Peyer's patch (tissue), 4 donors: ENCODE results near the gene EN2. TPM values are rescaled to one million over a fixed set of nuclear protein-coding genes. Genes with fewer than 3 reads are reported as not detected.

ENCODE experiments used
- DNase-seq, 3 donors: peaks; one replicate each; pipeline ENCODE4 v3.0.0-alpha.2; 2017 to 2019
- H3K27ac ChIP-seq, 4 donors: fragments of 200-600 bp; sonication (generic); one replicate each; pipeline ENCODE4 v1.5.1; 2016 to 2019
- H3K27me3 ChIP-seq, 2 donors: fragments of 200-600 bp; sonication (generic); one replicate each; pipeline ENCODE4 v1.5.1; 2019
- H3K36me3 ChIP-seq, 3 donors: fragments of 200-600 bp; sonication (generic); one replicate each; pipeline ENCODE4 v1.5.1; 2016 to 2019
- H3K4me1 ChIP-seq, 4 donors: fragments of 200-600 bp; sonication (generic); one replicate each; pipeline ENCODE4 v1.5.1; 2016 to 2019
- H3K4me3 ChIP-seq, 4 donors: fragments of 200-600 bp; sonication (generic); 1 replicate in 3 of 4; 2 replicates in 1 of 4; pipeline ENCODE4 v1.5.1; 2016 to 2019; ENCODE audit warnings: mild to moderate bottlenecking in 1 of 4
- H3K9me3 ChIP-seq, 4 donors: fragments of 200-600 bp; sonication (generic); one replicate each; pipeline ENCODE4 v1.5.1; 2016 to 2019; ENCODE audit warnings: mild to moderate bottlenecking in 1 of 4
- CTCF ChIP-seq, 6 experiments: fragments of 450-650 bp in 4 of 6; fragments of 200-600 bp in 2 of 6; sonication (generic) in 1 of 6; IDR thresholded peaks; one replicate each; pipeline ENCODE4 v1.5.1; 2017 to 2019; ENCODE audit warnings: antibody characterized with exemption in 6 of 6, mild to moderate bottlenecking in 3 of 6, moderate library complexity in 1 of 6
- POLR2A ChIP-seq, 2 donors: fragments of 450-650 bp; IDR thresholded peaks; one replicate each; pipeline ENCODE4 v1.5.1; 2017; ENCODE audit warnings: antibody characterized with exemption in 2 of 2, mild to moderate bottlenecking in 2 of 2, moderate library complexity in 2 of 2
- total RNA-seq, 4 donors: library from RNA; depleted of rRNA; stranded (reverse); fragments of >200 nt; gene quantifications; one replicate each; pipeline ENCODE4 v1.1.0, GENCODE V29; 2016

The EN2 gene
- total RNA-seq, 4 donors from 2014 or later, result not detected

GRCh38 chr7:155462163-155462735 is 4.3 kb downstream of the EN2 start:
- TF ChIP-seq CTCF (IDR thresholded peaks at IDR 0.05) (no peak), POLR2A (IDR thresholded peaks at IDR 0.05) (no peak)
- Histone ChIP-seq H3K27ac (no peak overlapping the region), H3K36me3 (no peaks in the 10 kb centered on the region), H3K9me3 (no peaks in the 10 kb centered on the region), H3K4me1 (peaks cover 0 to 32% (median 8%) of the 10 kb centered on the region in 4 donors), H3K27me3 (peaks cover 0 to 85% of the 10 kb centered on the region in 2 donors), H3K4me3 (no peak overlapping the region)
- DNase-seq, result no peak

GRCh38 chr7:155463114-155463811 is 5.3 kb downstream of the EN2 start:
- Histone ChIP-seq H3K36me3 (no peaks in the 10 kb centered on the region), H3K27me3 (peaks cover 0 to 90% of the 10 kb centered on the region in 2 donors), H3K4me3 (no peak overlapping the region), H3K27ac (no peak overlapping the region), H3K9me3 (no peaks in the 10 kb centered on the region), H3K4me1 (peaks cover 0 to 36% (median 8%) of the 10 kb centered on the region in 4 donors)
- DNase-seq, result no peak
- TF ChIP-seq POLR2A (IDR thresholded peaks at IDR 0.05), result no peak
- no peak for TF ChIP-seq CTCF (IDR thresholded peaks at IDR 0.05)

- Histone ChIP-seq H3K36me3 (no peaks in the 10 kb centered on the region), H3K4me1 (peaks cover 0 to 30% (median 5%) of the 10 kb centered on the region in 4 donors), H3K27me3 (peaks cover 0 to 90% of the 10 kb centered on the region in 2 donors), H3K27ac (no peak overlapping the region), H3K9me3 (no peaks in the 10 kb centered on the region), H3K4me3 (no peak overlapping the region)
- no peak for TF ChIP-seq CTCF (IDR thresholded peaks at IDR 0.05)
- no peak for TF ChIP-seq POLR2A (IDR thresholded peaks at IDR 0.05)
- no peak for DNase-seq
Observed at GRCh38 chr7:155464183-155464582, 6.3 kb downstream of the EN2 start.

- DNase-seq, result no peak
- Histone ChIP-seq H3K9me3 (no peaks in the 10 kb centered on the region), H3K4me1 (peaks cover 0 to 26% (median 5%) of the 10 kb centered on the region in 4 donors), H3K36me3 (no peaks in the 10 kb centered on the region), H3K4me3 (no peak overlapping the region), H3K27ac (no peak overlapping the region), H3K27me3 (peaks cover 0 to 90% of the 10 kb centered on the region in 2 donors)
- TF ChIP-seq POLR2A (IDR thresholded peaks at IDR 0.05) (no peak), CTCF (IDR thresholded peaks at IDR 0.05) (no peak)
Observed at GRCh38 chr7:155464948-155465739, 7.2 kb downstream of the EN2 start.

- no peak for DNase-seq
- TF ChIP-seq POLR2A (IDR thresholded peaks at IDR 0.05), result no peak
- no peak for TF ChIP-seq CTCF (IDR thresholded peaks at IDR 0.05)
- H3K36me3 ChIP-seq, result no peaks in the 10 kb centered on the region
Observed at GRCh38 chr7:155465761-155466141, 7.8 kb downstream of the EN2 start.

More at GRCh38 chr7:155465761-155466141, 7.8 kb downstream of the EN2 start:
- Histone ChIP-seq H3K27me3 (peaks cover 0 to 86% of the 10 kb centered on the region in 2 donors), H3K27ac (no peak overlapping the region), H3K9me3 (no peaks in the 10 kb centered on the region), H3K4me1 (peaks cover 0 to 26% (median 5%) of the 10 kb centered on the region in 4 donors), H3K4me3 (no peak overlapping the region)
